Tibial artery (tissue), 4 donors: Measurements from ENCODE around the gene PAGE2B.
"Not testable (repeated sequence)": the region's sequence is repeated elsewhere in the genome, so short reads cannot be mapped to it uniquely, and the experiment has no call there.

ENCODE experiments used
- DNase-seq, 2 donors: peaks; one replicate each; pipeline ENCODE4 v3.0.0-alpha.2; 2019
- H3K27ac ChIP-seq, 2 donors: fragments of 200-600 bp; sonication (generic) in 1 of 2; 1 replicate in 1 of 2; 2 replicates in 1 of 2; pipeline ENCODE4 v1.5.1; 2018 to 2019; ENCODE audit warnings: mild to moderate bottlenecking in 1 of 2
- H3K27me3 ChIP-seq, 2 donors: fragments of 200-600 bp; sonication (generic) in 1 of 2; one replicate each; pipeline versions ENCODE4 v1.5.1 to v1.6.0; 2016 to 2019
- H3K36me3 ChIP-seq, 3 donors: fragments of 200-600 bp; sonication (generic) in 2 of 3; one replicate each; pipeline ENCODE4 v1.5.1; 2016 to 2019; ENCODE audit warnings: mild to moderate bottlenecking in 2 of 3
- H3K4me1 ChIP-seq, 4 donors: fragments of 200-600 bp; sonication (generic) in 2 of 4; 1 replicate in 3 of 4; 2 replicates in 1 of 4; pipeline ENCODE4 v1.5.1; 2016 to 2019
- H3K4me3 ChIP-seq, 2 donors: fragments of 200-600 bp; sonication (generic) in 1 of 2; 1 replicate in 1 of 2; 2 replicates in 1 of 2; pipeline ENCODE4 v1.5.1; 2018 to 2019; ENCODE audit warnings: mild to moderate bottlenecking in 2 of 2
- H3K9me3 ChIP-seq, 3 donors: fragments of 200-600 bp; sonication (generic) in 1 of 3; one replicate each; pipeline ENCODE4 v1.5.1; 2016 to 2019
- intact Hi-C: fragments of 100-400 bp; cut with DNase I; formaldehyde crosslinking; loops from one replicate; pipeline ENCODE4 v1.15.0; 2023; ENCODE audit warnings: low total_unique reads
- TF ChIP-seq, protein P1 (sequence below), 2 experiments: fragments of 200-600 bp in 1 of 2; fragments of 450-650 bp in 1 of 2; IDR thresholded peaks; one replicate each; pipeline ENCODE4 v1.5.1; 2017 to 2019; ENCODE audit warnings: antibody characterized with exemption in 2 of 2, mild to moderate bottlenecking in 1 of 2, moderate library complexity in 1 of 2

Gene PAGE2B

DNA sequence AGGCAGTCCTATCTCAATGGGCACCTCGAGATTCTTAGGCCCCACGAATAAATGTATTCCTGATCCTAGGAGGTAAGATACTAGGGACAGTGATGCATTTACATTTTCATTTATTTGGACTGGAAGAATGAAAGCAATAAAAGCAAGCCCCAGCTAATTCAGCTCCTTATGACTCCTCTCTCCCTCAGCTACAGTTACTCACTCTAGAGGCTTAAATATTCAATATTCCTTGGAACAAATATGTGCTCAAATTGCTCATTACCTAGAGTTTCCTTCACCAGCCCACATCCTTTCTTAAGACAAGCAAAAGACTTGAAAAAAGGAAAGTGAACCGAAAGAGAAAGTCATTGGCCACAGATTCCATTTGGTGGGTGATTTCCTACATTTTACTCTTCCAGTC is 27.9 kb downstream of the PAGE2B start:
- TF ChIP-seq, protein P1, sequence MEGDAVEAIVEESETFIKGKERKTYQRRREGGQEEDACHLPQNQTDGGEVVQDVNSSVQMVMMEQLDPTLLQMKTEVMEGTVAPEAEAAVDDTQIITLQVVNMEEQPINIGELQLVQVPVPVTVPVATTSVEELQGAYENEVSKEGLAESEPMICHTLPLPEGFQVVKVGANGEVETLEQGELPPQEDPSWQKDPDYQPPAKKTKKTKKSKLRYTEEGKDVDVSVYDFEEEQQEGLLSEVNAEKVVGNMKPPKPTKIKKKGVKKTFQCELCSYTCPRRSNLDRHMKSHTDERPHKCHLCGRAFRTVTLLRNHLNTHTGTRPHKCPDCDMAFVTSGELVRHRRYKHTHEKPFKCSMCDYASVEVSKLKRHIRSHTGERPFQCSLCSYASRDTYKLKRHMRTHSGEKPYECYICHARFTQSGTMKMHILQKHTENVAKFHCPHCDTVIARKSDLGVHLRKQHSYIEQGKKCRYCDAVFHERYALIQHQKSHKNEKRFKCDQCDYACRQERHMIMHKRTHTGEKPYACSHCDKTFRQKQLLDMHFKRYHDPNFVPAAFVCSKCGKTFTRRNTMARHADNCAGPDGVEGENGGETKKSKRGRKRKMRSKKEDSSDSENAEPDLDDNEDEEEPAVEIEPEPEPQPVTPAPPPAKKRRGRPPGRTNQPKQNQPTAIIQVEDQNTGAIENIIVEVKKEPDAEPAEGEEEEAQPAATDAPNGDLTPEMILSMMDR (IDR thresholded peaks at IDR 0.05): no peak
- Histone ChIP-seq H3K27me3 (no peaks in the 10 kb centered on the region), H3K4me1 (no peaks in the 10 kb centered on the region), H3K36me3 (no peaks in the 10 kb centered on the region), H3K9me3 (no peaks in the 10 kb centered on the region), H3K4me3 (no peak overlapping the region), H3K27ac (no peak overlapping the region)
- no peak for DNase-seq
- intact Hi-C loops: no loop called here

DNA sequence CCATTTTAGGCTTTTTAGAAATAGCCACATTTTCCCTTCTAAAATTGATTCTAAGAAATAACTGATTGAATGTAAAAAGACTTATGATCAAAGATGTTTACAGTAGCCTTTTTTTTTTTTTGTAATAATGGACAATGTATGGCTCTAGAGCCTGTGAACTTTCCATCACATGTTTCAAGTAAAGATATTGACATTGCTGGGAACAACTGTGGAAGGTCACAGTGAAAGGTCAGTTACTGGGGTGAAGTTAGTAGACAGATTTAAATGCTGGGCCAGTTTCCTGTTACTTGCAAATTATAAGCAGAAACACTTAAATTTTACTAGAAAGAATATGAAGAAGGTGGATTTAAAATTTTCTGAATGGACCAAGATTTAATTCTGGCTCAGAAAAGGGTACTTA is 32.4 kb downstream of the PAGE2B start:
- Histone ChIP-seq H3K27ac (no peak overlapping the region), H3K9me3 (no peaks in the 10 kb centered on the region), H3K27me3 (no peaks in the 10 kb centered on the region), H3K4me3 (no peak overlapping the region), H3K4me1 (no peaks in the 10 kb centered on the region), H3K36me3 (no peaks in the 10 kb centered on the region)
- TF ChIP-seq, protein P1 (IDR thresholded peaks at IDR 0.05): no peak
- intact Hi-C loops: no loop called here
- DNase-seq: no peak

DNA sequence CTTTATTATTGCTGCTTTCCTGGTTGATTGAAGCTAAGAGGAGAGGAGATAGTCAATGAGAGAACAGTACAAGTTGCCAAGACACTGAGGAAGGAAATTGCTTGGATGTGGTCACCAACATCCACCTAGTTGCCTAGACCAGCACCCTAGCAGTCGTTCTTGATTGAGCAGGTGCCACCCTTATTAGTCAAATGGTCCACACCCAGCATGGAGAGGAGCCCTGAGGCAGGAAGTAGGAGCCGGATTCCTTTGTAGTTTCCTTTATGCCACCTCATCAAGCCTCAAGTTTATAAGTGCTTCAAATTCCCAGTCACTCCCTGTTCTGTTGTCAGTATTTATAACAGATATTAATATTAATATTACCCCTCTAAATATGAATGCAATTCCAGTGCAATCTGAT is 33.1 kb downstream of the PAGE2B start:
- DNase-seq: no peak
- Histone ChIP-seq H3K27me3 (no peaks in the 10 kb centered on the region), H3K4me1 (no peaks in the 10 kb centered on the region), H3K4me3 (no peak overlapping the region), H3K27ac (no peak overlapping the region), H3K9me3 (no peaks in the 10 kb centered on the region), H3K36me3 (no peaks in the 10 kb centered on the region)
- TF ChIP-seq, protein P1 (IDR thresholded peaks at IDR 0.05): no peak
- intact Hi-C loops: no loop called here

- no peaks in the 10 kb centered on the region for H3K36me3 ChIP-seq
- no peak for DNase-seq
- H3K27me3 ChIP-seq: no peaks in the 10 kb centered on the region
- H3K4me3 ChIP-seq: no peak overlapping the region
- peak overlapping the region in 1 of 2 donors; percentile 19 for H3K27ac ChIP-seq
- intact Hi-C loops: no loop called here
- H3K4me1 ChIP-seq: no peaks in the 10 kb centered on the region
- TF ChIP-seq, protein P1 (IDR thresholded peaks at IDR 0.05): no peak
- no peaks in the 10 kb centered on the region for H3K9me3 ChIP-seq
Observed at GRCh38 chrX:55109306-55109705, 34.5 kb downstream of the PAGE2B start.

DNA sequence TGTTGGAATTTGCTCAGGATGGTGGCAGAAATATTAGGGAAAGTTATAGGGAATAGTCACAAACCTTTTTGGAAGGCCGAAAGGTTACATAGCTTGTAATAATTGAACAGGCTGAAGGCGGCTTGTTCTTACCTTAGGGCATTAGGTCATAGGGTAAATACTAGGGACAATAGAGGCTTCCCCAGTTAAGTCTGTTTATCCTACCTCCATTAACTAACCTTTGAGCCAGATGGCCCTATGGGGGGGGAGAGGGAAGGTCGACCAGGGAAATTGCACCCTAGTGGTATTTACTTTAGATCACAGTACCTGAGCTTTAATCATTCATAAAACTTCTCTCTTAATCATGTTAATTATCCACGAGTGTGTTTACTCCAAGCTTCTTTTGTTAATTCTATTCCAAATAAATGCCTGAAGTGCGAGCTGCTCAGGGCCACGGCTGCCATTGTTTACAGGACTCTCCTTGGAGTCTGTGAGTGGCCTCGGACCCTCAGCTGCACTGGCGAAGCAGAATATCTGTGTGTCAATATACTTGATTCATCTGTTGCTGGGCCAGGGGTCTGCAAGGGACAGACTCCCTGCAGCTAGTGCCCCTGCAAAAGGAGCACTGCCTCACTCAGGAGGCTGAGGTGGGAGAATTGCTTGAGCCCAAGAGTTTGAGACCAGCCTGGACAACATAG is 36.9 kb downstream of the PAGE2B start:
- Histone ChIP-seq H3K27ac (no peak overlapping the region), H3K4me1 (no peaks in the 10 kb centered on the region), H3K9me3 (no peaks in the 10 kb centered on the region), H3K4me3 (no peak overlapping the region), H3K27me3 (no peaks in the 10 kb centered on the region), H3K36me3 (no peaks in the 10 kb centered on the region)
- no peak for DNase-seq
- intact Hi-C loops: no loop called here
- TF ChIP-seq, protein P1 (IDR thresholded peaks at IDR 0.05): no peak

- H3K27me3 ChIP-seq, intact Hi-C loops, H3K4me3 ChIP-seq, H3K36me3 ChIP-seq, DNase-seq, H3K27ac ChIP-seq, H3K9me3 ChIP-seq, H3K4me1 ChIP-seq: not testable (repeated sequence)
Observed at GRCh38 chrX:55116589-55116988, 41.8 kb downstream of the PAGE2B start.
